HepG2 (cell line): ENCODE data around the gene ATG16L2. TPM values are rescaled to one million over a fixed set of nuclear protein-coding genes. Genes with fewer than 3 reads are reported as not detected.
A peak's percentile ranks its signal among the peaks of the same experiment; 100 is the strongest.

Experiments used
- CEBPG ChIP-seq: IDR thresholded peaks from 2 replicates; pipeline ENCODE4 v1.6.1; 2016
- GATAD2A ChIP-seq: IDR thresholded peaks from 2 replicates; pipeline ENCODE4 v1.6.1; 2016
- KDM1A ChIP-seq: IDR thresholded peaks from 2 replicates; pipeline ENCODE4 v1.6.1; 2016; ENCODE audit warnings: missing compliant biosample characterization
- KDM3A ChIP-seq: IDR thresholded peaks from 2 replicates; pipeline ENCODE4 v1.6.1; 2018; ENCODE audit warnings: low read depth, missing compliant biosample characterization
- MTF1 ChIP-seq: sonication (generic); formaldehyde crosslinking; IDR thresholded peaks from 2 replicates; pipeline ENCODE4 v1.5.0; 2020; ENCODE audit warnings: missing genetic modification reagents
- PHF5A ChIP-seq: IDR thresholded peaks from one replicate; pipeline ENCODE4 v1.6.1; 2018; ENCODE audit warnings: low read depth, missing genetic modification reagents; ENCODE audit not compliant: unreplicated experiment
- SIN3A ChIP-seq: IDR thresholded peaks from 2 replicates; pipeline ENCODE4 v1.6.1; 2011; ENCODE audit warnings: low read depth, mild to moderate bottlenecking, control low read depth, low read length, borderline replicate concordance
- TMF1 ChIP-seq: sonication (generic); formaldehyde crosslinking; IDR thresholded peaks from 2 replicates; pipeline ENCODE4 v1.8.1; 2022; ENCODE audit warnings: low read depth, missing genetic modification reagents
- ZC3H4 ChIP-seq: sonication (generic); formaldehyde crosslinking; IDR thresholded peaks from 2 replicates; pipeline ENCODE4 v1.4.0; 2020; ENCODE audit warnings: missing genetic modification reagents, borderline replicate concordance
- ZMYM3 ChIP-seq: sonication (generic); formaldehyde crosslinking; IDR thresholded peaks from 2 replicates; pipeline ENCODE4 v1.5.1; 2020; ENCODE audit warnings: mild to moderate bottlenecking, missing genetic modification reagents
- ZNF550 ChIP-seq: sonication (generic); formaldehyde crosslinking; IDR thresholded peaks from 2 replicates; pipeline ENCODE4 v1.4.0; 2020; ENCODE audit warnings: mild to moderate bottlenecking, missing genetic modification reagents, borderline replicate concordance
- ZNF572 ChIP-seq: sonication (generic); formaldehyde crosslinking; IDR thresholded peaks from 2 replicates; pipeline ENCODE4 v1.5.1; 2020; ENCODE audit warnings: mild to moderate bottlenecking, missing genetic modification reagents
- polyA plus RNA-seq, 8 experiments: library from polyadenylated mRNA; depleted of rRNA in 3 of 8; stranded (reverse) in 7 of 8; unstranded in 1 of 8; fragments of >200 nt; fragmentation: Illumina TruSeq in 4 of 8; extraction: Trizol in 4 of 8; gene quantifications; 2 replicates each; pipeline versions ENCODE4 v1.2.1 to v1.2.3, GENCODE V29; 2011 to 2016; ENCODE audit warnings: low read depth in 4 of 8, missing spikeins in 1 of 8, mixed read lengths in 1 of 8; ENCODE audit not compliant: insufficient read depth in 1 of 8
- total RNA-seq, 5 experiments: library from RNA; depleted of rRNA; stranded (reverse); fragments of >200 nt; fragmentation: Illumina TruSeq; extraction: Trizol; gene quantifications; 2 replicates each; pipeline ENCODE4 v1.2.3, GENCODE V29; 2016; ENCODE audit warnings: low read depth in 1 of 5
- TF ChIP-seq, protein P1 (sequence below): sonication (generic); formaldehyde crosslinking; IDR thresholded peaks from 2 replicates; pipeline ENCODE4 v1.4.0; 2020; ENCODE audit warnings: missing genetic modification reagents, borderline replicate concordance
- TF ChIP-seq, protein P2 (sequence below): sonication (generic); formaldehyde crosslinking; IDR thresholded peaks from 2 replicates; pipeline ENCODE4 v1.5.1; 2020; ENCODE audit warnings: mild to moderate bottlenecking, missing genetic modification reagents
- TF ChIP-seq, protein P3 (sequence below), 2 experiments: fragments of 450-650 bp in 1 of 2; sonication (generic) in 1 of 2; formaldehyde crosslinking; IDR thresholded peaks; 2 replicates each; pipeline versions ENCODE4 v1.5.0 to v1.8.0; 2020 to 2022; ENCODE audit warnings: mild to moderate bottlenecking in 1 of 2, missing genetic modification reagents in 1 of 2
- TF ChIP-seq, protein P4 (sequence below): sonication (generic); formaldehyde crosslinking; IDR thresholded peaks from 2 replicates; pipeline ENCODE4 v1.5.1; 2020; ENCODE audit warnings: missing genetic modification reagents, mild to moderate bottlenecking, borderline replicate concordance

ATG16L2 gene
- total and polyA plus RNA-seq, 2 of the 13 experiments (the other 11 are each of a cell fraction or from before 2014, with no cell fraction given): 6.2 to 14.8 TPM

DNA sequence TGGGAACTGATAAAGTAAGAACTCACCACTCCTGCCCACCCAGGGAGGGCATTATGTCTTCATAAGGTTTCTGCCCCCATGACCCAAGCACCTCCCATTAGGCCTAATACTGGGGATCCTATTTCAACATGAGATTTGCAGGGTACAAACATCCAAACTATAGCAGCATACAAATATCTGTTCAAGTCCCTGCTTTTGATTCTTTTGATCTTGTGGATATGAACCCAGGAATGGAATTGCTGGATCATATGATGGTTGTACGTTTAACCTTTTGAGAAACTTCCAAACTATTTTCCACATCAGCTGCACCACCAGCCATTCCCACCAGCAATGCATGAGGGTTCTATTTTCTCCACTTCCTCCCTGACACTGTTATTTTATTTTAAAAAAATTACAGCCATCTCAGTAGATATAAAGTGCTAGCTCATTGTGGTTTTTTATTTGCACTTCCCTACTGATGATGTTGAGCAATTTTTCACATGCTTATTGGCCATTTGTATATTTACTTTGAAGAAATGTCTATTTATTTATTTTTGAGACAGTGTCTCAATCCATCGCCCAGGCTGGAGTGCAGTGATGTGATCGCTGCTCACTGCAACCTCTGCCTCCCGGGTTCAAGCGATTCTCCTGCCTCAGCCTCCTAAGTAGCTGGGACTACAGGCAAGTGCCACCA lies 7.1 kb upstream of the ATG16L2 start (continued):
- TF ChIP-seq, protein P1, sequence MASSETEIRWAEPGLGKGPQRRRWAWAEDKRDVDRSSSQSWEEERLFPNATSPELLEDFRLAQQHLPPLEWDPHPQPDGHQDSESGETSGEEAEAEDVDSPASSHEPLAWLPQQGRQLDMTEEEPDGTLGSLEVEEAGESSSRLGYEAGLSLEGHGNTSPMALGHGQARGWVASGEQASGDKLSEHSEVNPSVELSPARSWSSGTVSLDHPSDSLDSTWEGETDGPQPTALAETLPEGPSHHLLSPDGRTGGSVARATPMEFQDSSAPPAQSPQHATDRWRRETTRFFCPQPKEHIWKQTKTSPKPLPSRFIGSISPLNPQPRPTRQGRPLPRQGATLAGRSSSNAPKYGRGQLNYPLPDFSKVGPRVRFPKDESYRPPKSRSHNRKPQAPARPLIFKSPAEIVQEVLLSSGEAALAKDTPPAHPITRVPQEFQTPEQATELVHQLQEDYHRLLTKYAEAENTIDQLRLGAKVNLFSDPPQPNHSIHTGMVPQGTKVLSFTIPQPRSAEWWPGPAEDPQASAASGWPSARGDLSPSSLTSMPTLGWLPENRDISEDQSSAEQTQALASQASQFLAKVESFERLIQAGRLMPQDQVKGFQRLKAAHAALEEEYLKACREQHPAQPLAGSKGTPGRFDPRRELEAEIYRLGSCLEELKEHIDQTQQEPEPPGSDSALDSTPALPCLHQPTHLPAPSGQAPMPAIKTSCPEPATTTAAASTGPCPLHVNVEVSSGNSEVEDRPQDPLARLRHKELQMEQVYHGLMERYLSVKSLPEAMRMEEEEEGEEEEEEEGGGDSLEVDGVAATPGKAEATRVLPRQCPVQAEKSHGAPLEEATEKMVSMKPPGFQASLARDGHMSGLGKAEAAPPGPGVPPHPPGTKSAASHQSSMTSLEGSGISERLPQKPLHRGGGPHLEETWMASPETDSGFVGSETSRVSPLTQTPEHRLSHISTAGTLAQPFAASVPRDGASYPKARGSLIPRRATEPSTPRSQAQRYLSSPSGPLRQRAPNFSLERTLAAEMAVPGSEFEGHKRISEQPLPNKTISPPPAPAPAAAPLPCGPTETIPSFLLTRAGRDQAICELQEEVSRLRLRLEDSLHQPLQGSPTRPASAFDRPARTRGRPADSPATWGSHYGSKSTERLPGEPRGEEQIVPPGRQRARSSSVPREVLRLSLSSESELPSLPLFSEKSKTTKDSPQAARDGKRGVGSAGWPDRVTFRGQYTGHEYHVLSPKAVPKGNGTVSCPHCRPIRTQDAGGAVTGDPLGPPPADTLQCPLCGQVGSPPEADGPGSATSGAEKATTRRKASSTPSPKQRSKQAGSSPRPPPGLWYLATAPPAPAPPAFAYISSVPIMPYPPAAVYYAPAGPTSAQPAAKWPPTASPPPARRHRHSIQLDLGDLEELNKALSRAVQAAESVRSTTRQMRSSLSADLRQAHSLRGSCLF (CRISPR knock-in tag): no peak
- TF ChIP-seq KDM1A (CRISPR knock-in tag): peak; percentile 42; the same call in 1 of the 2 replicates
- TF ChIP-seq CEBPG (CRISPR knock-in tag): peak; percentile 63
- TF ChIP-seq, protein P2, sequence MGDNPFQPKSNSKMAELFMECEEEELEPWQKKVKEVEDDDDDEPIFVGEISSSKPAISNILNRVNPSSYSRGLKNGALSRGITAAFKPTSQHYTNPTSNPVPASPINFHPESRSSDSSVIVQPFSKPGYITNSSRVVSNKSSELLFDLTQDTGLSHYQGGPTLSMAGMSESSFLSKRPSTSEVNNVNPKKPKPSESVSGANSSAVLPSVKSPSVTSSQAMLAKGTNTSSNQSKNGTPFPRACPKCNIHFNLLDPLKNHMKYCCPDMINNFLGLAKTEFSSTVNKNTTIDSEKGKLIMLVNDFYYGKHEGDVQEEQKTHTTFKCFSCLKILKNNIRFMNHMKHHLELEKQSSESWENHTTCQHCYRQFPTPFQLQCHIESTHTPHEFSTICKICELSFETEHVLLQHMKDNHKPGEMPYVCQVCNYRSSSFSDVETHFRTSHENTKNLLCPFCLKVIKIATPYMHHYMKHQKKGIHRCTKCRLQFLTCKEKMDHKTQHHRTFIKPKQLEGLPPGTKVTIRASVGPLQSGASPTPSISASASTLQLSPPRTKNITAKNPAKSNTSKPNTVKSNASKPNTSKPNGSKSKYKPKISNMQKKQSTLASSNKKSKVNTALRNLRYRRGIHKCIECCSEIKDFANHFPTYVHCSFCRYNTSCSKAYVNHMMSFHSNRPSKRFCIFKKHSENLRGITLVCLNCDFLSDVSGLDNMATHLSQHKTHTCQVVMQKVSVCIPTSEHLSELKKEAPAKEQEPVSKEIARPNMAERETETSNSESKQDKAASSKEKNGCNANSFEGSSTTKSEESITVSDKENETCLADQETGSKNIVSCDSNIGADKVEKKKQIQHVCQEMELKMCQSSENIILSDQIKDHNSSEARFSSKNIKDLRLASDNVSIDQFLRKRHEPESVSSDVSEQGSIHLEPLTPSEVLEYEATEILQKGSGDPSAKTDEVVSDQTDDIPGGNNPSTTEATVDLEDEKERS (CRISPR knock-in tag): no peak
- TF ChIP-seq SIN3A: no peak
- TF ChIP-seq, protein P3, sequence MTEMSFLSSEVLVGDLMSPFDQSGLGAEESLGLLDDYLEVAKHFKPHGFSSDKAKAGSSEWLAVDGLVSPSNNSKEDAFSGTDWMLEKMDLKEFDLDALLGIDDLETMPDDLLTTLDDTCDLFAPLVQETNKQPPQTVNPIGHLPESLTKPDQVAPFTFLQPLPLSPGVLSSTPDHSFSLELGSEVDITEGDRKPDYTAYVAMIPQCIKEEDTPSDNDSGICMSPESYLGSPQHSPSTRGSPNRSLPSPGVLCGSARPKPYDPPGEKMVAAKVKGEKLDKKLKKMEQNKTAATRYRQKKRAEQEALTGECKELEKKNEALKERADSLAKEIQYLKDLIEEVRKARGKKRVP (CRISPR knock-in tag; IDR thresholded peaks at IDR 0.05): no peak
- no peak for TF ChIP-seq ZNF550 (CRISPR knock-in tag)
- TF ChIP-seq GATAD2A (CRISPR knock-in tag): peak; percentile 58; the same call in 1 of the 2 replicates
- TF ChIP-seq ZC3H4 (CRISPR knock-in tag): no peak
- peak; percentile 80 for TF ChIP-seq ZMYM3
- TF ChIP-seq, protein P4, sequence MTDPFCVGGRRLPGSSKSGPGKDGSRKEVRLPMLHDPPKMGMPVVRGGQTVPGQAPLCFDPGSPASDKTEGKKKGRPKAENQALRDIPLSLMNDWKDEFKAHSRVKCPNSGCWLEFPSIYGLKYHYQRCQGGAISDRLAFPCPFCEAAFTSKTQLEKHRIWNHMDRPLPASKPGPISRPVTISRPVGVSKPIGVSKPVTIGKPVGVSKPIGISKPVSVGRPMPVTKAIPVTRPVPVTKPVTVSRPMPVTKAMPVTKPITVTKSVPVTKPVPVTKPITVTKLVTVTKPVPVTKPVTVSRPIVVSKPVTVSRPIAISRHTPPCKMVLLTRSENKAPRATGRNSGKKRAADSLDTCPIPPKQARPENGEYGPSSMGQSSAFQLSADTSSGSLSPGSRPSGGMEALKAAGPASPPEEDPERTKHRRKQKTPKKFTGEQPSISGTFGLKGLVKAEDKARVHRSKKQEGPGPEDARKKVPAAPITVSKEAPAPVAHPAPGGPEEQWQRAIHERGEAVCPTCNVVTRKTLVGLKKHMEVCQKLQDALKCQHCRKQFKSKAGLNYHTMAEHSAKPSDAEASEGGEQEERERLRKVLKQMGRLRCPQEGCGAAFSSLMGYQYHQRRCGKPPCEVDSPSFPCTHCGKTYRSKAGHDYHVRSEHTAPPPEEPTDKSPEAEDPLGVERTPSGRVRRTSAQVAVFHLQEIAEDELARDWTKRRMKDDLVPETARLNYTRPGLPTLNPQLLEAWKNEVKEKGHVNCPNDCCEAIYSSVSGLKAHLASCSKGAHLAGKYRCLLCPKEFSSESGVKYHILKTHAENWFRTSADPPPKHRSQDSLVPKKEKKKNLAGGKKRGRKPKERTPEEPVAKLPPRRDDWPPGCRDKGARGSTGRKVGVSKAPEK: no peak
- no peak for TF ChIP-seq TMF1 (CRISPR knock-in tag)
- TF ChIP-seq KDM3A (CRISPR knock-in tag): 0 out of 2 replicates have a peak, but pooled peaks have one; percentile 29
- no peak for TF ChIP-seq MTF1 (CRISPR knock-in tag)
- TF ChIP-seq PHF5A (CRISPR knock-in tag): no peak
- no peak for TF ChIP-seq ZNF572 (CRISPR knock-in tag)
